Right lobe of liver (tissue), 4 donors: ENCODE data around the gene CAND2.

Experiments
- CTCF ChIP-seq, 4 donors: fragments of 200-600 bp in 3 of 4; fragments of 450-650 bp in 1 of 4; IDR thresholded peaks; one replicate each; pipeline versions ENCODE4 v1.5.1 to v1.8.0; 2016 to 2022; ENCODE audit warnings: antibody characterized with exemption in 4 of 4, mild to moderate bottlenecking in 2 of 4
- POLR2A ChIP-seq: fragments of 450-650 bp; IDR thresholded peaks from one replicate; pipeline ENCODE4 v1.6.1; 2017; ENCODE audit warnings: antibody characterized with exemption, mild to moderate bottlenecking
- donor health status: DM: no; HTN: no; CAD: no.
- donor health status: DM: no; HTN: no; CAD: no.
- donor health status: DM: no; HTN: yes; CAD: no.

DNA sequence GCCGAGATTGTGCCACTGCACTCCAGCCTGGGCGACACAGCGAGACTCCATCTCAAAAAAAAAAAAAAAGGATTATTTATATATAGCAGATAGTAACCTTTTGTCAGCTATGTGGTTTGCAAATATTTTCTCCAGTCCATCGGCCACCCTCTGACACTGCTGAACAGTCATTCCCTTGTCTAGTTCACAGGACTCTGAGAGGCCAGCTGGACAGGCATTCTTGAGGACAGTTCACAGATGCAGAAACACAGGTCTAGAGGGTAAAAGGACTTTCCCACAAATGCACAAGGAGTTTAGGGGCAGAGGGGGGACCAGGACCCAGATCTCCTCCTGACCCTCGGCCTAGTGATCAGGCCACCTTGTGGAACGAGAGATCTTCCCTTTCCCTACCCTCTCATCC lies 29.9 kb upstream of the CAND2 start:
- TF ChIP-seq POLR2A (no peak), CTCF (IDR thresholded peaks at IDR 0.05) (no peak)
